Neural crest cell (in vitro differentiated cells): Measurements from ENCODE around the gene KCNMA1. TPM values are rescaled to one million over a fixed set of nuclear protein-coding genes. Genes with fewer than 3 reads are reported as not detected.

Experiments
- DNase-seq: peaks from one replicate; pipeline ENCODE4 v3.0.0; 2021; ENCODE audit warnings: low read depth, mixed read lengths, low spot score
- H3K27ac Mint-ChIP-seq: one replicate; pipeline ENCODE4 v1.8.0; 2021; ENCODE audit warnings: mild to moderate bottlenecking, mixed read lengths; ENCODE audit not compliant: unreplicated experiment
- H3K27me3 Mint-ChIP-seq: 2 replicates; pipeline ENCODE4 v1.8.0; 2021; ENCODE audit warnings: low read depth, mild to moderate bottlenecking, mixed read lengths
- H3K36me3 Mint-ChIP-seq: 2 replicates; pipeline ENCODE4 v1.8.0; 2021; ENCODE audit warnings: low read depth, mild to moderate bottlenecking, mixed read lengths
- H3K4me1 Mint-ChIP-seq: 2 replicates; pipeline ENCODE4 v1.8.0; 2021; ENCODE audit warnings: mixed read lengths
- H3K4me3 Mint-ChIP-seq: one replicate; pipeline ENCODE4 v1.8.0; 2021; ENCODE audit warnings: mild to moderate bottlenecking, mixed read lengths
- H3K9me3 Mint-ChIP-seq: 2 replicates; pipeline ENCODE4 v1.8.0; 2021; ENCODE audit warnings: mixed read lengths
- total RNA-seq: library from RNA; stranded (reverse); gene quantifications from 2 replicates; pipeline ENCODE4 v1.2.1, GENCODE V29; 2021
- TF ChIP-seq, protein P1 (sequence below): fragments of 200-600 bp; sonication (generic); conservative IDR thresholded peaks from 2 replicates; pipeline ENCODE4 v1.5.0; 2021; ENCODE audit warnings: antibody characterized with exemption, mild to moderate bottlenecking

Gene KCNMA1
- total RNA-seq, 1 donor from 2014 or later = 1.7 TPM

DNA sequence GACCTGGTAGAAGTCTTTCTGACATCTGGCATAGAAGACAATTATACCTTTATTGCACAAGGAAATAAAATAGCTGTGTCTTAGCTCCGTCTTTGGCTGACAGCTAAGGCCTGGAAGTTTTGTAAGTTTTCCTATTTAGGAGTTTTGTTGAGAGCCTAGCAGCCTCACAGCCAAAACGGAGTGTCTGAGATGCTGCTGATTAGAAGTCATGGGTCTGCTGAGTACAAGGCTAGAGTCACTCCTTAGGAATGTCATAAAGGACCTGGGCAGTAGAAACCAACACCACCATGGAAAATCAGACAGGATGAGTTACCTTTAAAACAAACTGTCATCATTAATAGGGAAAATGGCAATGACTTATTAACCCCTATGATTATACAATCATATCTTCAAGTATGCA is 442.5 kb downstream of the KCNMA1 start:
- Mint-ChIP-seq H3K4me1 (no peaks in the 10 kb centered on the region), H3K36me3 (no peaks in the 10 kb centered on the region), H3K27me3 (peaks cover 2% of the 10 kb centered on the region), H3K4me3 (no peak overlapping the region), H3K27ac (no peak overlapping the region), H3K9me3 (no peaks in the 10 kb centered on the region)
- TF ChIP-seq, protein P1, sequence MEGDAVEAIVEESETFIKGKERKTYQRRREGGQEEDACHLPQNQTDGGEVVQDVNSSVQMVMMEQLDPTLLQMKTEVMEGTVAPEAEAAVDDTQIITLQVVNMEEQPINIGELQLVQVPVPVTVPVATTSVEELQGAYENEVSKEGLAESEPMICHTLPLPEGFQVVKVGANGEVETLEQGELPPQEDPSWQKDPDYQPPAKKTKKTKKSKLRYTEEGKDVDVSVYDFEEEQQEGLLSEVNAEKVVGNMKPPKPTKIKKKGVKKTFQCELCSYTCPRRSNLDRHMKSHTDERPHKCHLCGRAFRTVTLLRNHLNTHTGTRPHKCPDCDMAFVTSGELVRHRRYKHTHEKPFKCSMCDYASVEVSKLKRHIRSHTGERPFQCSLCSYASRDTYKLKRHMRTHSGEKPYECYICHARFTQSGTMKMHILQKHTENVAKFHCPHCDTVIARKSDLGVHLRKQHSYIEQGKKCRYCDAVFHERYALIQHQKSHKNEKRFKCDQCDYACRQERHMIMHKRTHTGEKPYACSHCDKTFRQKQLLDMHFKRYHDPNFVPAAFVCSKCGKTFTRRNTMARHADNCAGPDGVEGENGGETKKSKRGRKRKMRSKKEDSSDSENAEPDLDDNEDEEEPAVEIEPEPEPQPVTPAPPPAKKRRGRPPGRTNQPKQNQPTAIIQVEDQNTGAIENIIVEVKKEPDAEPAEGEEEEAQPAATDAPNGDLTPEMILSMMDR = no peak
- no peak for DNase-seq

DNA sequence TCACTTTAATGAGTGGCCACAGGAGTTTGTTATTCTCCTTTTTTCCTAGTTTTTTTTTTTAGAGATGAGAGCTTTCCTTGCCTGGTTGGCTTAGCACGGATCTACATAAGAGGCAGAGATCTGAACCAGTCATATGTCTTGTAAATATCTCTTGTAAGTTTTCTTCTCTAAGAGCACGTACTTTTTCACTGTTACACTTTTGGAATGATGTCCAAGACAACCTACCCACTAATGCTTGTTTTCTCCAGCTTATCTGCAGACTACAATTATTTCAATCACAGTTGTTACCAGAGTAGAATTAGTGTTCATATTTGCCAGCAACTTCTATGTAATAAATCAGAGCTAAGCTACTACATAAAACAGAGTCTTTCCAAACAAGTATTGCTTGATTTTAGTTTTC is 444.6 kb downstream of the KCNMA1 start:
- Mint-ChIP-seq H3K4me1 (no peaks in the 10 kb centered on the region), H3K27ac (no peak overlapping the region), H3K4me3 (no peak overlapping the region), H3K36me3 (no peaks in the 10 kb centered on the region), H3K9me3 (no peaks in the 10 kb centered on the region), H3K27me3 (no peaks in the 10 kb centered on the region)
- no peak for DNase-seq
- TF ChIP-seq, protein P1 = no peak

DNA sequence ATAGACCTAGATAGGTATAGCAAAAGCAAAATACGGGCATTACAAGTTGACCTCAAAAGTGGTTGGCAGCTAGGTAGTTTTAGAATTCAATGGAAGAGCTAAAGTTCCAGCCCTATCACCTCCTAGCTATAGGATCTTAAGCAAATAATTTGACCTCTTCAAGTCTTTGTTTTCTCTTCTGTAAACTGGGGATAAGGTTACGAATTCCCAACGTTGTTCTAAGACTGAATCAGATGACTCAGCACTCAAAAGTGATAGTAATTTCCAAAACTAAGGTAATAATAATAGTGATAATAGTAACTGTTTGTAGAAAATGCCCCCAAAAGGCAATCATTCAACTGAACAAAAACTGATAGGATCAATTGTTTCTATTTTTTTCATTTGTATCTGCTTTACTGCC is 445.2 kb downstream of the KCNMA1 start:
- no peaks in the 10 kb centered on the region for H3K4me1 Mint-ChIP-seq
- H3K27ac Mint-ChIP-seq = no peak overlapping the region
- DNase-seq = no peak
- TF ChIP-seq, protein P1 = no peak
- H3K36me3 Mint-ChIP-seq = no peaks in the 10 kb centered on the region
- H3K27me3 Mint-ChIP-seq = peaks cover 1% of the 10 kb centered on the region
- H3K9me3 Mint-ChIP-seq = no peaks in the 10 kb centered on the region
- H3K4me3 Mint-ChIP-seq = no peak overlapping the region

DNA sequence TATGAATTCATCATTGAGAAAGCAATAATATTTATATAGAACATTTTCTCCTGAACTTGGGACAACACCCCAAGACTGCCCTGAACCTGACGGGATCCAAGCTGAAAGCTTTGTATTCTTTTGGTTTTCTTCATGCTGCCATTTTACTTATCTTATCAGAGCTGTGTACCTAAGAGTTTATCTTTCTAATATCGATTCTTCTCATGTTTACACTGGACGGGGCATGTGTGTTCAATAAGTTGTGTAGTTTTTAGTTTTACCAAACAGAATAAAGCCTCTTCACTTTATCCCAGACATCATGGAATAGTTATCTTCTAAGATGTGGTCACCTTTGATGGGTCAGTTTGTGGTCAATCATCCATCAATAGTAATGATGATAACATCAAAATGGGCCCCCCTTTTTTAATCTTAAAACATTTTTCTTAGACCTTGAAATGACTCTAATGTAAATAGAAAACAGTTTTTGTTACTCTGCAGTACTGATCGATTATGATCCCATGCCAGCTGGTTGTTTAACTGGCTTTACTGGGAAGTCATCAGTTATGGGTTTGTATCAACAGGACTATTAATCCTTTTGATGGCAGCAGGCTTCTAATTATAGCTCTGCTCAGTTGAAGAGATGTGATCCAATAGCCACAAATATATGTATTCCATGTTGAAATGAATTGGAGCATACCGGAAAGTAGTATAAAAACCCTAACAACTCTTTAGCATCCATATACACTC is 446.1 kb downstream of the KCNMA1 start:
- DNase-seq = no peak
- peaks cover 2% of the 10 kb centered on the region for H3K27me3 Mint-ChIP-seq
- H3K36me3 Mint-ChIP-seq = no peaks in the 10 kb centered on the region
- H3K4me3 Mint-ChIP-seq = no peak overlapping the region
- TF ChIP-seq, protein P1 = no peak
- H3K27ac Mint-ChIP-seq = no peak overlapping the region
- H3K4me1 Mint-ChIP-seq = no peaks in the 10 kb centered on the region
- H3K9me3 Mint-ChIP-seq = no peaks in the 10 kb centered on the region

DNA sequence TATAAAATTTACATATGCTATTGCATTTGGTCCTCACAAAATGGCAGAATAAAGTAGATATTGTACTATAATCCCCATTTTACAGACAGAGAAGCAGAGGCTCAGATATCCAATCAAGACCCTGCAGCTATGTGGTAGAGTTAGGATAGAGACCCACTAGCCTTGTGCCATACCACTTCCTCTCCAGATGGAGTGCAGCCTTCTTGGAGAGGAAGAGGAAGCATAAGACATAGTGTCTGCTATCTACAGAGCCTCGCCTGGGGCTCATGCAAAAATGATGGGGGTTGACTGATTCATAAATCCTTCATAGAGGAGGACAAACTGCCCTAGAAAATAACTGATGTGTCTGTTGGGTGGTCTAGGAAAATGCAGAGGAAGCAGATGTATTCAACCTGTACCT is 447.3 kb downstream of the KCNMA1 start:
- no peak for DNase-seq
- no peaks in the 10 kb centered on the region for H3K36me3 Mint-ChIP-seq
- H3K27ac Mint-ChIP-seq = no peak overlapping the region
- peaks cover 2% of the 10 kb centered on the region for H3K27me3 Mint-ChIP-seq
- TF ChIP-seq, protein P1 = no peak
- no peaks in the 10 kb centered on the region for H3K9me3 Mint-ChIP-seq
- H3K4me3 Mint-ChIP-seq = no peak overlapping the region
- no peaks in the 10 kb centered on the region for H3K4me1 Mint-ChIP-seq
